IMR-90 (cell line): ENCODE results near the gene ZDHHC14. TPM values are rescaled to one million over a fixed set of nuclear protein-coding genes. Genes with fewer than 3 reads are reported as not detected.

Experiments
- ATAC-seq: fragments of 200-7000 bp; cut with Tn5 transposase; 2 replicates; pipeline ENCODE4 v1.9.1; 2020; ENCODE audit warnings: low read depth, mild to moderate bottlenecking, moderate library complexity
- BruUV-seq: library from RNA; stranded (reverse); fragments of 400-500 nt; replicated peaks from 2 replicates; lab custom pipeline; 2021; lab: Mats Ljungman, UMichigan
- CTCF ChIA-PET: fragments of 300-600 bp; formaldehyde crosslinking; extraction: SDS; loops from one replicate; lab custom pipeline; 2021; ENCODE audit warnings: antibody characterized with exemption; lab: Yijun Ruan, JAX
- POLR2A ChIA-PET: fragments of 300-600 bp; sonication (Branson Sonifier 250); formaldehyde crosslinking; loops from one replicate; lab custom pipeline; 2022; ENCODE audit warnings: antibody characterized with exemption; ENCODE audit not compliant: unreplicated experiment; lab: Charles Lee
- DNase-seq: peaks from one replicate; pipeline ENCODE4 v3.0.0; 2013
- H2AFZ ChIP-seq: replicated peaks from 2 replicates; pipeline ENCODE3; 2013; ENCODE audit warnings: low read length, mild to moderate bottlenecking; ENCODE audit not compliant: poor library complexity
- H2AK5ac ChIP-seq: 2 replicates; pipeline ENCODE4 v1.6.1; 2013; ENCODE audit warnings: low read depth, low read length, inconsistent platforms
- H2AK9ac ChIP-seq: replicated peaks from 2 replicates; pipeline ENCODE3; 2013; ENCODE audit warnings: mild to moderate bottlenecking, low read depth, low read length, moderate library complexity; ENCODE audit not compliant: poor library complexity
- H2BK120ac ChIP-seq: 2 replicates; pipeline ENCODE4 v1.6.1; 2013; ENCODE audit warnings: low read depth, low read length, inconsistent platforms
- H2BK15ac ChIP-seq: 3 replicates; pipeline ENCODE4 v1.6.1; 2013; ENCODE audit warnings: low read depth, low read length, inconsistent platforms
- H2BK20ac ChIP-seq: 2 replicates; pipeline ENCODE4 v1.6.1; 2013; ENCODE audit warnings: low read depth, mild to moderate bottlenecking, inconsistent platforms, low read length, moderate library complexity
- H2BK5ac ChIP-seq: 2 replicates; pipeline ENCODE4 v1.6.1; 2013; ENCODE audit warnings: mild to moderate bottlenecking, low read depth, low read length, inconsistent platforms; ENCODE audit not compliant: poor library complexity, severe bottlenecking
- H3K14ac ChIP-seq: replicated peaks from 2 replicates; pipeline ENCODE4 v1.6.1; 2013; ENCODE audit warnings: low read depth, low read length, inconsistent platforms
- H3K18ac ChIP-seq: 2 replicates; pipeline ENCODE4 v1.6.1; 2013; ENCODE audit warnings: low read depth, low read length, control low read depth
- H3K23ac ChIP-seq: 2 replicates; pipeline ENCODE4 v1.6.1; 2013; ENCODE audit warnings: low read depth, low read length, inconsistent platforms
- H3K27ac ChIP-seq: 2 replicates; pipeline ENCODE4 v1.5.1; 2013; ENCODE audit warnings: mild to moderate bottlenecking, control low read depth, low read length; ENCODE audit not compliant: insufficient read depth
- H3K27me3 ChIP-seq: 2 replicates; pipeline ENCODE4 v1.6.1; 2013; ENCODE audit warnings: low read length; ENCODE audit not compliant: control insufficient read depth, insufficient read depth
- H3K36me3 ChIP-seq: 2 replicates; pipeline ENCODE4 v1.6.1; 2013; ENCODE audit warnings: low read length, mixed read lengths; ENCODE audit not compliant: control insufficient read depth, insufficient read depth
- H3K4ac ChIP-seq: 2 replicates; pipeline ENCODE4 v1.6.1; 2013; ENCODE audit warnings: low read depth, low read length, inconsistent platforms
- H3K4me1 ChIP-seq: 2 replicates; pipeline ENCODE4 v1.6.1; 2013; ENCODE audit warnings: low read length, mixed read lengths; ENCODE audit not compliant: control insufficient read depth, insufficient read depth
- H3K4me2 ChIP-seq: 2 replicates; pipeline ENCODE4 v1.6.1; 2013; ENCODE audit warnings: low read depth, mild to moderate bottlenecking, control low read depth, low read length, moderate library complexity
- H3K4me3 ChIP-seq: 2 replicates; pipeline ENCODE4 v1.5.1; 2013; ENCODE audit warnings: low read depth, mild to moderate bottlenecking, control low read depth, low read length, moderate library complexity; ENCODE audit not compliant: insufficient read depth
- H3K56ac ChIP-seq: 2 replicates; pipeline ENCODE4 v1.6.1; 2013; ENCODE audit warnings: low read length, inconsistent platforms; ENCODE audit not compliant: insufficient read depth; ENCODE audit errors: extremely low read depth
- H3K79me1 ChIP-seq, 2 experiments: 2 replicates each; pipeline ENCODE4 v1.6.1; 2013; ENCODE audit warnings: low read length in 2 of 2, inconsistent platforms in 1 of 2, low read depth in 1 of 2
- H3K9ac ChIP-seq: 2 replicates; pipeline ENCODE4 v1.6.1; 2013; ENCODE audit warnings: low read depth, low read length, control low read depth
- H3K9me1 ChIP-seq: 2 replicates; pipeline ENCODE4 v1.6.1; 2013; ENCODE audit warnings: low read length, inconsistent platforms; ENCODE audit not compliant: insufficient read depth
- H3K9me3 ChIP-seq: 2 replicates; pipeline ENCODE4 v1.6.1; 2013; ENCODE audit warnings: low read length; ENCODE audit not compliant: control insufficient read depth, insufficient read depth
- H4K20me1 ChIP-seq: 2 replicates; pipeline ENCODE4 v1.6.1; 2013; ENCODE audit warnings: low read length, inconsistent platforms; ENCODE audit not compliant: insufficient read depth
- H4K5ac ChIP-seq: 2 replicates; pipeline ENCODE4 v1.6.1; 2013; ENCODE audit warnings: mild to moderate bottlenecking, low read depth, low read length, control low read depth
- H4K8ac ChIP-seq, 2 experiments: 2 replicates each; pipeline ENCODE4 v1.6.1; 2013; ENCODE audit warnings: low read depth in 2 of 2, low read length in 2 of 2, control low read depth in 1 of 2, inconsistent platforms in 1 of 2
- H4K91ac ChIP-seq: 2 replicates; pipeline ENCODE4 v1.6.1; 2013; ENCODE audit warnings: low read depth, low read length, inconsistent platforms; ENCODE audit not compliant: insufficient read depth
- BHLHE40 ChIP-seq: fragments of 150-350 bp; IDR thresholded peaks from 2 replicates; pipeline ENCODE4 v1.6.1; 2016; ENCODE audit warnings: mild to moderate bottlenecking, low read depth, low read length
- CEBPB ChIP-seq: IDR thresholded peaks from 2 replicates; pipeline ENCODE4 v1.6.1; 2012; ENCODE audit warnings: low read depth, low read length, improper control_type of control experiment
- CHD1 ChIP-seq: IDR thresholded peaks from 2 replicates; pipeline ENCODE4 v1.6.1; 2012; ENCODE audit warnings: low read depth, low read length, improper control_type of control experiment
- CTCF ChIP-seq: conservative IDR thresholded peaks from 2 replicates; pipeline ENCODE4 v1.5.1; 2012; ENCODE audit warnings: mild to moderate bottlenecking, low read depth, low read length, improper control_type of control experiment
- ELK1 ChIP-seq: fragments of 150-350 bp; IDR thresholded peaks from 2 replicates; pipeline ENCODE4 v1.6.1; 2016; ENCODE audit warnings: low read depth, mild to moderate bottlenecking, low read length, moderate library complexity, borderline replicate concordance
- FOS ChIP-seq: fragments of 150-350 bp; IDR thresholded peaks from 2 replicates; pipeline ENCODE4 v1.6.1; 2016; ENCODE audit warnings: low read depth, low read length
- MAFK ChIP-seq: IDR thresholded peaks from 2 replicates; pipeline ENCODE4 v1.6.1; 2012; ENCODE audit warnings: low read depth, low read length, improper control_type of control experiment
- MAZ ChIP-seq: IDR thresholded peaks from 2 replicates; pipeline ENCODE4 v1.6.1; 2012; ENCODE audit warnings: low read depth, mild to moderate bottlenecking, low read length, improper control_type of control experiment, moderate library complexity, borderline replicate concordance
- MXI1 ChIP-seq: IDR thresholded peaks from 2 replicates; pipeline ENCODE4 v1.6.1; 2012; ENCODE audit warnings: low read depth, mild to moderate bottlenecking, low read length, moderate library complexity, borderline replicate concordance
- NFE2L2 ChIP-seq: fragments of 150-350 bp; IDR thresholded peaks from 2 replicates; pipeline ENCODE4 v1.6.1; 2016; ENCODE audit warnings: low read depth, mild to moderate bottlenecking, low read length
- POLR2A ChIP-seq: IDR thresholded peaks from 2 replicates; pipeline ENCODE4 v1.6.1; 2012; ENCODE audit warnings: mild to moderate bottlenecking, low read depth, low read length
- RAD21 ChIP-seq: IDR thresholded peaks from 2 replicates; pipeline ENCODE4 v1.6.1; 2012; ENCODE audit warnings: low read length, improper control_type of control experiment
- RCOR1 ChIP-seq: IDR thresholded peaks from 2 replicates; pipeline ENCODE4 v1.6.1; 2012; ENCODE audit warnings: mild to moderate bottlenecking, low read length, improper control_type of control experiment; ENCODE audit not compliant: insufficient replicate concordance
- RFX5 ChIP-seq: IDR thresholded peaks from 2 replicates; pipeline ENCODE4 v1.8.0; 2012; ENCODE audit warnings: low read depth, mild to moderate bottlenecking, low read length, moderate library complexity
- SMC3 ChIP-seq: fragments of 150-350 bp; IDR thresholded peaks from 2 replicates; pipeline ENCODE4 v1.6.1; 2016; ENCODE audit warnings: low read depth, mild to moderate bottlenecking, antibody characterized with exemption, low read length, moderate library complexity
- USF2 ChIP-seq: fragments of 150-350 bp; IDR thresholded peaks from 2 replicates; pipeline ENCODE4 v1.6.1; 2017; ENCODE audit warnings: mild to moderate bottlenecking, antibody characterized with exemption, low read length, low read depth
- WGBS, 2 experiments: methylation state at CpG; one replicate each; pipeline versions ENCODE4 v1.1.5 to v1.1.7; 2013; ENCODE audit warnings: missing lambda C conversion rate in 2 of 2; ENCODE audit not compliant: insufficient read length in 1 of 2; ENCODE audit errors: extremely low coverage in 2 of 2; 5-methylcytosine and 5-hydroxymethylcytosine counted together
- dilution Hi-C: fragments of 300-500 bp; cut with HindIII; formaldehyde crosslinking; loops from one replicate; pipeline ENCODE4 v1.14.3; 2018; ENCODE audit warnings: low sequenced_read_pairs; ENCODE audit not compliant: unreplicated experiment
- in situ Hi-C: fragments of 300-500 bp; cut with MboI; formaldehyde crosslinking; loops from 3 replicates; pipeline ENCODE4 v1.14.3; 2019; ENCODE audit warnings: low sequenced_read_pairs, inconsistent platforms, mixed read lengths
- intact Hi-C: fragments of 100-400 bp; cut with micrococcal nuclease; formaldehyde crosslinking; loops from 2 replicates; pipeline ENCODE4 v1.10.0; 2022
- polyA plus RNA-seq, 3 experiments: library from polyadenylated mRNA; depleted of rRNA; stranded (reverse); fragments of >200 nt; gene quantifications; 2 replicates each; pipeline ENCODE4 v1.2.3, GENCODE V29; 2012; ENCODE audit warnings: low replicate concordance in 1 of 3
- total RNA-seq: library from RNA; depleted of rRNA; stranded (reverse); fragments of >200 nt; gene quantifications from 2 replicates; pipeline ENCODE4 v1.2.3, GENCODE V29; 2012

ZDHHC14 gene
- total and polyA plus RNA-seq, 2 of the 4 experiments (the other 2 are of a cell fraction) = 0.90 to 2.0 TPM

- Histone ChIP-seq H3K9ac (no peak overlapping the region), H2AK9ac (no peak overlapping the region), H3K23ac (no peak overlapping the region), H3K4me2 (no peak overlapping the region), H3K4ac (no peak overlapping the region), H3K18ac (no peak overlapping the region), H4K8ac (no peak overlapping the region), H2AK5ac (no peak overlapping the region), H3K9me1 (no peaks in the 10 kb centered on the region; the same call in 1 of the 2 replicates), H3K27me3 (no peaks in the 10 kb centered on the region), H3K4me3 (no peak overlapping the region), H3K4me1 (peaks cover 10% of the 10 kb centered on the region; the same call in 1 of the 2 replicates), H2BK15ac (no peak overlapping the region), H3K14ac (no peak overlapping the region), H4K91ac (no peak overlapping the region), H4K5ac (no peak overlapping the region), H3K56ac (no peak overlapping the region), H4K20me1 (no peaks in the 10 kb centered on the region), H3K9me3 (no peaks in the 10 kb centered on the region), H3K27ac (no peak overlapping the region), H2BK20ac (no peak overlapping the region), H2BK5ac (no peak overlapping the region), H2BK120ac (no peak overlapping the region), H2AFZ (no peak overlapping the region), H3K79me1 (no peaks in the 10 kb centered on the region), H3K36me3 (no peaks in the 10 kb centered on the region)
- dilution Hi-C loops = no loop called here
- TF ChIP-seq MAFK (no peak), CEBPB (no peak), CHD1 (no peak), RCOR1 (no peak), MAZ (no peak), CTCF (no peak), BHLHE40 (no peak), RFX5 (no peak), NFE2L2 (no peak), MXI1 (no peak), POLR2A (no peak), SMC3 (no peak), USF2 (no peak), RAD21 (no peak), FOS (no peak), ELK1 (no peak)
- ATAC-seq = no peak
- in situ Hi-C loops = loop anchor here (5.0 kb wide), 1 partner anchor 356 kb away; no protein-coding TSS in a partner anchor
- intact Hi-C loops = loop anchor here (10.0 kb wide), 1 partner anchor 87 kb away; no protein-coding TSS in a partner anchor
- POLR2A ChIA-PET = no interaction called here
- no peak for DNase-seq
- no TSS peak for BruUV-seq
- 67% methylated on average over 1 of the region's 3 CpGs; no CpG with 5 or more reads in 1 of the 2 experiments for WGBS, 2 experiments
- CTCF ChIA-PET = interaction anchor here (0.6 to 2.2 kb wide), 7 partner anchors 15 to 353 kb away, joined by 3 to 15 read pairs (median 5); no protein-coding TSS in a partner anchor
These were observed 287.0 kb downstream of the ZDHHC14 start for GRCh38 chr6:157668009-157668401.
